Measurements from ENCODE around the gene CREB3L2. TPM values are rescaled to one million over a fixed set of nuclear protein-coding genes. Genes with fewer than 3 reads are reported as not detected.
A peak's percentile ranks its signal among the peaks of the same experiment; 100 is the strongest.
"Not testable (repeated sequence)": the region's sequence is repeated elsewhere in the genome, so short reads cannot be mapped to it uniquely, and the experiment has no call there.

CREB3L2 gene
- polyA plus RNA-seq, 3 donors = 6.9 to 12.9 (median 11.9) TPM

GRCh38 chr7:137968890-137969289, 33.0 kb downstream of the CREB3L2 start:
- TF ChIP-seq, protein P1, sequence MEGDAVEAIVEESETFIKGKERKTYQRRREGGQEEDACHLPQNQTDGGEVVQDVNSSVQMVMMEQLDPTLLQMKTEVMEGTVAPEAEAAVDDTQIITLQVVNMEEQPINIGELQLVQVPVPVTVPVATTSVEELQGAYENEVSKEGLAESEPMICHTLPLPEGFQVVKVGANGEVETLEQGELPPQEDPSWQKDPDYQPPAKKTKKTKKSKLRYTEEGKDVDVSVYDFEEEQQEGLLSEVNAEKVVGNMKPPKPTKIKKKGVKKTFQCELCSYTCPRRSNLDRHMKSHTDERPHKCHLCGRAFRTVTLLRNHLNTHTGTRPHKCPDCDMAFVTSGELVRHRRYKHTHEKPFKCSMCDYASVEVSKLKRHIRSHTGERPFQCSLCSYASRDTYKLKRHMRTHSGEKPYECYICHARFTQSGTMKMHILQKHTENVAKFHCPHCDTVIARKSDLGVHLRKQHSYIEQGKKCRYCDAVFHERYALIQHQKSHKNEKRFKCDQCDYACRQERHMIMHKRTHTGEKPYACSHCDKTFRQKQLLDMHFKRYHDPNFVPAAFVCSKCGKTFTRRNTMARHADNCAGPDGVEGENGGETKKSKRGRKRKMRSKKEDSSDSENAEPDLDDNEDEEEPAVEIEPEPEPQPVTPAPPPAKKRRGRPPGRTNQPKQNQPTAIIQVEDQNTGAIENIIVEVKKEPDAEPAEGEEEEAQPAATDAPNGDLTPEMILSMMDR (IDR thresholded peaks at IDR 0.05) = no peak
- Histone ChIP-seq H3K9ac (ENCODE audit: insufficient read depth, low read length, poor library complexity, severe bottlenecking) (no peak overlapping the region), H3K36me3 (replicated peaks in 1 of 2; ENCODE audit: control insufficient read depth in 1 of 2, insufficient read depth in 2 of 2, low read length in 2 of 2) (no peaks in the 10 kb centered on the region), H3K9me3 (replicated peaks in 1 of 2; ENCODE audit: control insufficient read depth in 1 of 2, insufficient read depth in 1 of 2, low read length in 2 of 2) (no peaks in the 10 kb centered on the region), H3K4me1 (ENCODE audit: control insufficient read depth in 1 of 2, insufficient read depth in 2 of 2, low read length in 2 of 2) (peaks cover 9 to 31% of the 10 kb centered on the region in 2 donors), H3K4me2 (replicated peaks; ENCODE audit: extremely low read depth, low read length, poor library complexity, severe bottlenecking) (no peak overlapping the region), H3K4me3 (replicated peaks in 1 of 3; ENCODE audit: low read depth in 2 of 3, low read length in 3 of 3) (no peak overlapping the region), H4K20me1 (ENCODE audit: insufficient read depth, low read length) (no peaks in the 10 kb centered on the region), H2AFZ (ENCODE audit: insufficient read depth, low read depth, low read length, poor library complexity, severe bottlenecking) (no peak overlapping the region), H3K27me3 (ENCODE audit: control insufficient read depth in 2 of 2, insufficient read depth in 2 of 2, low read length in 2 of 2) (no peaks in the 10 kb centered on the region), H3K27ac (ENCODE audit: low read depth in 1 of 2, low read length in 2 of 2) (no peak overlapping the region), H3K79me2 (ENCODE audit: insufficient read depth, low read length) (peaks cover 82% of the 10 kb centered on the region)
- H3K9me3 Mint-ChIP-seq = peaks cover 0 to 6% (median 0%) of the 10 kb centered on the region in 7 donors
- intact Hi-C loops (cut with micrococcal nuclease) = no loop called here
- peaks cover 41% of the 10 kb centered on the region for H3K4me1 Mint-ChIP-seq
- DNase-seq = no peak
- WGBS (ENCODE audit: insufficient coverage) = 72% methylated on average over 4 of the region's 4 CpGs
- no peaks in the 10 kb centered on the region for H3K27me3 Mint-ChIP-seq (ENCODE audit: low read depth in 3 of 3)
- peaks cover 0 to 9% of the 10 kb centered on the region in 2 donors for H3K36me3 Mint-ChIP-seq
- no peak overlapping the region for H3K4me3 Mint-ChIP-seq
- peak overlapping the region in 1 of 7 donors; percentile 18 for H3K27ac Mint-ChIP-seq

DNA sequence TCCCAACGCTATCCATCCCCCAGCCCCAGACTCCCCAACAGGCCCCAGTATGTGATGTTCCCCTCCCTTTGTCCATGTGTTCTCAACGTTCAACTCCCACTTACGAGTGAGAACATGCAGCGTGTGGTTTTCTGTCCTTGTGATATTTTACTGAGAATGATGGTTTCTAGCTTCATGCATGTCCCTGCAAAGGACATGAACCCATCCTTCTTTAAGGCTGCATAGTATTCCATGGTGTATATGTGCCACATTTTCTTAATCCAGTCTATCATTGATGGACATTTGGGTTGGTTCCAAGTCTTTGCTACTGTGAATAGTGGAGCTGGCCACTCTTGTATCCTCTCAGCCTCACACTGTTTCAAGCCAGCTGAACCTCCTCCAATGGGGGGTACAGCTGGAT, 33.5 kb downstream of the CREB3L2 start:
- H4K20me1 ChIP-seq (ENCODE audit: insufficient read depth, low read length); H3K27me3 Mint-ChIP-seq (ENCODE audit: low read depth in 3 of 3); H3K36me3 ChIP-seq (replicated peaks in 1 of 2; ENCODE audit: control insufficient read depth in 1 of 2, insufficient read depth in 2 of 2, low read length in 2 of 2); H3K36me3 Mint-ChIP-seq; H3K27ac ChIP-seq (ENCODE audit: low read depth in 1 of 2, low read length in 2 of 2); H3K9ac ChIP-seq (ENCODE audit: insufficient read depth, low read length, poor library complexity, severe bottlenecking); H3K4me3 Mint-ChIP-seq; H2AFZ ChIP-seq (ENCODE audit: insufficient read depth, low read depth, low read length, poor library complexity, severe bottlenecking); DNase-seq; H3K9me3 Mint-ChIP-seq; H3K9me3 ChIP-seq (replicated peaks in 1 of 2; ENCODE audit: control insufficient read depth in 1 of 2, insufficient read depth in 1 of 2, low read length in 2 of 2); H3K27me3 ChIP-seq (ENCODE audit: control insufficient read depth in 2 of 2, insufficient read depth in 2 of 2, low read length in 2 of 2); H3K27ac Mint-ChIP-seq; intact Hi-C loops (cut with micrococcal nuclease); H3K4me2 ChIP-seq (replicated peaks; ENCODE audit: extremely low read depth, low read length, poor library complexity, severe bottlenecking); H3K4me3 ChIP-seq (replicated peaks in 1 of 3; ENCODE audit: low read depth in 2 of 3, low read length in 3 of 3): not testable (repeated sequence)
- WGBS (ENCODE audit: insufficient coverage) = no CpG with 5 or more reads among the region's 4 CpGs
- peaks cover 43% of the 10 kb centered on the region for H3K4me1 Mint-ChIP-seq
- Histone ChIP-seq H3K4me1 (ENCODE audit: control insufficient read depth in 1 of 2, insufficient read depth in 2 of 2, low read length in 2 of 2) (peaks cover 9 to 31% of the 10 kb centered on the region in 2 donors), H3K79me2 (ENCODE audit: insufficient read depth, low read length) (peaks cover 77% of the 10 kb centered on the region)

Data from CD14-positive monocyte (primary cell).